GM23248 (cell line): ENCODE data around the gene YTHDF1. TPM values are rescaled to one million over a fixed set of nuclear protein-coding genes. Genes with fewer than 3 reads are reported as not detected.
"Not testable (repeated sequence)": the region's sequence is repeated elsewhere in the genome, so short reads cannot be mapped to it uniquely, and the experiment has no call there.

Experiments
- DNase-seq: peaks from one replicate; pipeline ENCODE4 v3.0.0-alpha.2; 2015
- H2AFZ ChIP-seq: fragments of 200-600 bp; sonication (generic); 2 replicates; pipeline ENCODE4 v1.6.1; 2016; ENCODE audit warnings: antibody characterized with exemption
- H3F3A ChIP-seq: fragments of 200-600 bp; sonication (generic); 2 replicates; pipeline ENCODE4 v1.6.1; 2016; ENCODE audit warnings: mild to moderate bottlenecking, antibody characterized with exemption, mixed run types; ENCODE audit not compliant: insufficient read depth
- H3K27ac ChIP-seq: fragments of 200-600 bp; sonication (generic); 2 replicates; pipeline ENCODE4 v1.5.1; 2016; ENCODE audit warnings: mild to moderate bottlenecking
- H3K27me3 ChIP-seq: fragments of 200-600 bp; sonication (generic); replicated peaks from 2 replicates; pipeline ENCODE4 v1.6.1; 2016; ENCODE audit warnings: mild to moderate bottlenecking; ENCODE audit not compliant: insufficient read depth
- H3K36me3 ChIP-seq: fragments of 200-600 bp; sonication (generic); 2 replicates; pipeline ENCODE4 v1.6.1; 2016; ENCODE audit warnings: low read depth, mild to moderate bottlenecking
- H3K4me1 ChIP-seq: fragments of 200-600 bp; sonication (generic); 2 replicates; pipeline ENCODE4 v1.6.1; 2016; ENCODE audit warnings: mild to moderate bottlenecking; ENCODE audit not compliant: insufficient read depth
- H3K4me2 ChIP-seq: fragments of 200-600 bp; sonication (generic); one replicate; pipeline ENCODE4 v1.6.1; 2016; ENCODE audit warnings: mild to moderate bottlenecking; ENCODE audit not compliant: unreplicated experiment
- H3K4me3 ChIP-seq: fragments of 200-600 bp; sonication (generic); 2 replicates; pipeline ENCODE4 v1.5.1; 2016; ENCODE audit warnings: mild to moderate bottlenecking
- H3K79me2 ChIP-seq: fragments of 200-600 bp; sonication (generic); 2 replicates; pipeline ENCODE4 v1.6.1; 2016; ENCODE audit warnings: mild to moderate bottlenecking; ENCODE audit not compliant: insufficient read depth
- H3K9ac ChIP-seq: fragments of 200-600 bp; sonication (generic); 2 replicates; pipeline ENCODE4 v1.6.1; 2016; ENCODE audit warnings: mild to moderate bottlenecking
- H3K9me2 ChIP-seq: fragments of 200-600 bp; sonication (generic); 2 replicates; pipeline ENCODE4 v1.6.1; 2016; ENCODE audit warnings: mixed run types, mild to moderate bottlenecking, moderate library complexity; ENCODE audit not compliant: insufficient read depth
- H3K9me3 ChIP-seq: fragments of 200-600 bp; sonication (generic); one replicate; pipeline ENCODE4 v1.6.1; 2017; ENCODE audit warnings: low read depth
- H4K20me1 ChIP-seq: fragments of 200-600 bp; sonication (generic); 2 replicates; pipeline ENCODE4 v1.6.0; 2016; ENCODE audit not compliant: insufficient read depth
- EZH2 ChIP-seq: fragments of 200-600 bp; sonication (generic); IDR thresholded peaks from 2 replicates; pipeline ENCODE4 v1.6.1; 2018; ENCODE audit warnings: antibody characterized with exemption, mild to moderate bottlenecking; ENCODE audit not compliant: insufficient read depth, poor library complexity, severe bottlenecking
- EZH2phosphoT487 ChIP-seq: fragments of 200-600 bp; sonication (generic); IDR thresholded peaks from 2 replicates; pipeline ENCODE4 v1.6.1; 2018; ENCODE audit warnings: antibody characterized with exemption, moderate library complexity, mild to moderate bottlenecking, low read depth; ENCODE audit not compliant: insufficient read depth
- WGBS, 2 experiments: methylation state at CpG; one replicate each; pipeline ENCODE4 v1.1.6; 2015 to 2017; ENCODE audit warnings: low lambda C conversion rate in 2 of 2, low coverage in 1 of 2; ENCODE audit errors: missing lambda C conversion rate in 2 of 2; 5-methylcytosine and 5-hydroxymethylcytosine counted together
- in situ Hi-C: fragments of 300-500 bp; cut with MboI; formaldehyde crosslinking; loops from 2 replicates; pipeline ENCODE4 v1.15.0; 2020
- polyA plus RNA-seq: library from polyadenylated mRNA; unstranded; fragments of >200 nt; fragmentation: Nextera tagmentation; extraction: Ambion mirVana; gene quantifications from 2 replicates; pipeline ENCODE4 v1.2.1, GENCODE V29; 2016
- total RNA-seq: library from RNA; depleted of rRNA; stranded (reverse); fragments of >200 nt; shearing (Covaris generic); gene quantifications from 2 replicates; pipeline ENCODE4 v1.2.3, GENCODE V29; 2014

The YTHDF1 gene
- total and polyA plus RNA-seq, 2 experiments from 2014 or later: 16.7 to 20.4 TPM

- Histone ChIP-seq H3F3A (no peaks in the 10 kb centered on the region), H3K9ac (no peak overlapping the region), H3K79me2 (no peaks in the 10 kb centered on the region), H3K9me2 (no peaks in the 10 kb centered on the region), H3K36me3 (no peaks in the 10 kb centered on the region), H3K4me3 (no peak overlapping the region), H3K27ac (no peak overlapping the region), H3K27me3 (peaks cover 9% of the 10 kb centered on the region; the same call in 1 of the 2 replicates), H2AFZ (no peak overlapping the region), H3K4me2 (no peak overlapping the region), H3K9me3 (no peaks in the 10 kb centered on the region), H4K20me1 (no peaks in the 10 kb centered on the region), H3K4me1 (no peaks in the 10 kb centered on the region)
- DNase-seq: no peak
- in situ Hi-C loops: no loop called here
- TF ChIP-seq EZH2phosphoT487: no peak
- no peak for TF ChIP-seq EZH2
- WGBS, 2 experiments: 32 to 42% methylated on average over 6 to 7 of the region's 7 CpGs
Observed at GRCh38 chr20:63222541-63222940, 6.6 kb upstream of the YTHDF1 start.

GRCh38 chr20:63221400-63222053, 5.6 kb upstream of the YTHDF1 start:
- H3F3A ChIP-seq, H3K79me2 ChIP-seq, H3K27ac ChIP-seq, H3K4me3 ChIP-seq, H3K27me3 ChIP-seq, in situ Hi-C loops, H4K20me1 ChIP-seq, H3K9me3 ChIP-seq, H3K36me3 ChIP-seq, DNase-seq, H3K9me2 ChIP-seq, H3K4me1 ChIP-seq, H3K4me2 ChIP-seq, H2AFZ ChIP-seq, H3K9ac ChIP-seq: not testable (repeated sequence)
- WGBS, 2 experiments: 44 to 49% methylated on average over 12 of the region's 12 CpGs

- Histone ChIP-seq H3K79me2 (no peaks in the 10 kb centered on the region), H3K27ac (no peak overlapping the region), H2AFZ (no peak overlapping the region), H3K4me2 (no peak overlapping the region), H3K9ac (no peak overlapping the region), H3F3A (no peaks in the 10 kb centered on the region), H4K20me1 (no peaks in the 10 kb centered on the region), H3K36me3 (no peaks in the 10 kb centered on the region), H3K27me3 (peaks cover 9% of the 10 kb centered on the region; the same call in 1 of the 2 replicates), H3K9me3 (no peaks in the 10 kb centered on the region), H3K4me1 (0 out of 2 replicates have a peak, but pooled peaks cover 3% of the 10 kb centered on the region), H3K4me3 (no peak overlapping the region), H3K9me2 (no peaks in the 10 kb centered on the region)
- in situ Hi-C loops: no loop called here
- WGBS, 2 experiments: 19 to 24% methylated on average over 9 of the region's 9 CpGs
- no peak for TF ChIP-seq EZH2phosphoT487
- no peak for DNase-seq
Observed at GRCh38 chr20:63220696-63221399, 4.9 kb upstream of the YTHDF1 start.

DNA sequence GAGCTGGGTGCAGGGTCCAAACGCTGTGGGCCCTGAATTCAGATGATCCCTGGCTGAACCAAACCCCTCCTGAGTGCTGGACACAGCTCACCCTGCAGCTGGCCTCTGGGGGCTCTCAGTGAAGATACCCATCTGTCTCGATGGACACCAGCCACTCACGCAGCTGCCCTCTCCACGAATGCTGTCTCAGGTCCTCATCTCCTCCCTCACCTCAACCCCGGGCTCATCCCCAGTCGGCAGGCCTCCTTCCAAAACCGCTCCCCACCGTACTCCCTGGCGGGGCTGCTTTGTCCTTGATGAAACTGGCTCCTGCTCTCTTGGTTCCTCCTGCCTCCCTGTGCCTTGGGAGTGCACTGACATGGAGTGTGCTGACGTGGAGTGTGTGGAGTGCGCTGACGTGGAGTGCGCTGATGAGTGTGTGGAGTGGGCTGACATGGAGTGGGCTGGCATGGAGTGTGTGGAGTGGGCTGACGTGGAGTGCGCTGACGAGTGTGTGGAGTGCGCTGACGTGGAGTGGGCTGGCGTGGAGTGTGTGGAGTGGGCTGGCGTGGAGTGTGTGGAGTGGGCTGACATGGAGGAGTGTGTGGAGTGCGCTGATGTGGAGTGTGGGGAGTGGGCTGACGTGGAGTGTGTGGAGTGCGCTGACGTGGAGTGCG, 4.1 kb upstream of the YTHDF1 start:
- Histone ChIP-seq H3K4me1 (0 out of 2 replicates have a peak, but pooled peaks cover 3% of the 10 kb centered on the region), H3K4me3 (no peak overlapping the region), H4K20me1 (no peaks in the 10 kb centered on the region), H3K4me2 (no peak overlapping the region), H3K9ac (no peak overlapping the region), H3K9me2 (no peaks in the 10 kb centered on the region), H3K27ac (no peak overlapping the region), H3K27me3 (peaks cover 9% of the 10 kb centered on the region; the same call in 1 of the 2 replicates), H3F3A (no peaks in the 10 kb centered on the region), H3K9me3 (no peaks in the 10 kb centered on the region), H3K36me3 (no peaks in the 10 kb centered on the region), H3K79me2 (peaks cover 7% of the 10 kb centered on the region), H2AFZ (no peak overlapping the region)
- WGBS, 2 experiments: 53 to 56% methylated on average over 25 of the region's 25 CpGs
- in situ Hi-C loops: no loop called here
- no peak for TF ChIP-seq EZH2phosphoT487
- no peak for TF ChIP-seq EZH2
- no peak for DNase-seq
